K562 (cell line): ENCODE data around the gene SYTL2. TPM values are rescaled to one million over a fixed set of nuclear protein-coding genes. Genes with fewer than 3 reads are reported as not detected.

ENCODE experiments used
- ARID3A ChIP-seq: IDR thresholded peaks from 2 replicates; pipeline ENCODE4 v1.6.1; 2012; ENCODE audit warnings: low read depth, low read length, improper control_type of control experiment, borderline replicate concordance
- ATF7 ChIP-seq: fragments of 450-650 bp; IDR thresholded peaks from 2 replicates; pipeline ENCODE4 v1.7.1; 2014; ENCODE audit warnings: mild to moderate bottlenecking, moderate library complexity
- DPF2 ChIP-seq: fragments of 450-650 bp; IDR thresholded peaks from 2 replicates; pipeline ENCODE4 v1.6.1; 2016
- GABPA ChIP-seq: fragments of 200-800 bp; sonication (Bioruptor generic); conservative IDR thresholded peaks from 2 replicates; pipeline ENCODE4 v1.6.1; 2016; ENCODE audit warnings: low read depth, missing genetic modification characterization, missing compliant biosample characterization
- HMBOX1 ChIP-seq: sonication (generic); IDR thresholded peaks from 2 replicates; pipeline ENCODE4 v1.6.1; 2016
- HMG20B ChIP-seq: fragments of 250-450 bp; sonication (Bioruptor Pico); IDR thresholded peaks from 2 replicates; pipeline ENCODE4 v1.5.0; 2021; ENCODE audit warnings: mild to moderate bottlenecking
- JUND ChIP-seq, 2 experiments: IDR thresholded peaks; 2 replicates in 1 of 2; 3 replicates in 1 of 2; pipeline ENCODE4 v1.6.1; 2011; ENCODE audit warnings: borderline replicate concordance in 2 of 2, low read depth in 2 of 2, low read length in 2 of 2, improper control_type of control experiment in 1 of 2, missing biosample characterization in 1 of 2, missing genetic modification characterization in 1 of 2, missing genetic modification reagents in 1 of 2
- MTA3 ChIP-seq: fragments of 450-650 bp; formaldehyde crosslinking; IDR thresholded peaks from 2 replicates; pipeline ENCODE4 v1.6.1; 2017; ENCODE audit warnings: mild to moderate bottlenecking, borderline replicate concordance
- NFIC ChIP-seq: fragments of 450-650 bp; IDR thresholded peaks from 2 replicates; pipeline ENCODE4 v1.6.1; 2017; ENCODE audit warnings: mild to moderate bottlenecking, inconsistent platforms
- PYGO2 ChIP-seq: fragments of 450-650 bp; IDR thresholded peaks from 2 replicates; pipeline ENCODE4 v1.6.1; 2016; ENCODE audit warnings: mild to moderate bottlenecking, missing genetic modification characterization, moderate library complexity, missing compliant biosample characterization
- RFX7 ChIP-seq: fragments of 250-450 bp; sonication (Bioruptor Pico); IDR thresholded peaks from 2 replicates; pipeline ENCODE4 v1.5.1; 2021; ENCODE audit warnings: mild to moderate bottlenecking
- RNF2 ChIP-seq: sonication (generic); IDR thresholded peaks from 2 replicates; pipeline ENCODE4 v1.6.1; 2016
- RREB1 ChIP-seq: fragments of 250-450 bp; sonication (Bioruptor Pico); IDR thresholded peaks from 2 replicates; pipeline ENCODE4 v1.4.0; 2020
- SRSF1 ChIP-seq: fragments of 200-400 bp; formaldehyde crosslinking; IDR thresholded peaks from 2 replicates; pipeline ENCODE4 v1.6.1; 2017; ENCODE audit warnings: mild to moderate bottlenecking, low read depth, low read length, moderate library complexity
- SUPT5H ChIP-seq: fragments of 450-650 bp; IDR thresholded peaks from 2 replicates; pipeline ENCODE4 v1.6.1; 2016
- polyA plus RNA-seq, 8 experiments: library from polyadenylated mRNA; depleted of rRNA in 4 of 8; stranded (reverse) in 5 of 8; unstranded in 3 of 8; fragments of >200 nt; fragmentation: Nextera tagmentation in 2 of 8; fragmentation: Illumina TruSeq in 1 of 8; extraction: Ambion mirVana in 2 of 8; extraction: Trizol in 1 of 8; gene quantifications; 2 replicates each; pipeline versions ENCODE4 v1.2.1 to v1.2.3, GENCODE V29; 2011 to 2014; ENCODE audit warnings: inconsistent platforms in 1 of 8, missing spikeins in 1 of 8
- total RNA-seq, 7 experiments: library from RNA; depleted of rRNA in 6 of 7; stranded (reverse); fragments of >200 nt in 6 of 7; fragmentation: Illumina TruSeq in 2 of 7; extraction: Trizol in 2 of 7; gene quantifications; 2 replicates each; pipeline versions ENCODE4 v1.2.1 to v1.2.3, GENCODE V29; 2011 to 2021; ENCODE audit warnings: low replicate concordance in 1 of 7
- TF ChIP-seq, protein P1 (sequence below), 2 experiments: IDR thresholded peaks in 1 of 2; conservative IDR thresholded peaks in 1 of 2; 2 replicates each; pipeline ENCODE4 v1.6.1; 2016; ENCODE audit warnings: low read depth in 2 of 2, mild to moderate bottlenecking in 1 of 2, missing compliant biosample characterization in 1 of 2, missing genetic modification characterization in 1 of 2, moderate library complexity in 1 of 2

SYTL2 gene
- total and polyA plus RNA-seq, 9 of the 15 experiments (the other 6 are each of a cell fraction or from before 2014, with no cell fraction given) = 0.05 to 0.57 (median 0.35) TPM

GRCh38 chr11:85652786-85653447 lies 158.0 kb downstream of the SYTL2 start (continued):
- TF ChIP-seq PYGO2 (tag) = no peak
- no peak for TF ChIP-seq RFX7
- 0 out of 2 replicates have a peak, but pooled peaks have one; percentile 44 for TF ChIP-seq DPF2
- 0 out of 2 replicates have a peak, but pooled peaks have one; percentile 15 for TF ChIP-seq GABPA (tag)
- TF ChIP-seq RNF2 = no peak
- no peak for TF ChIP-seq SRSF1
- TF ChIP-seq ATF7 = no peak
- TF ChIP-seq MTA3 = no peak
- 0 out of 2 replicates have a peak, but pooled peaks have one; percentile 19 for TF ChIP-seq SUPT5H
- no peak for TF ChIP-seq JUND (IDR thresholded peaks at IDR 0.05; ENCODE audit: borderline replicate concordance, low read depth, low read length)
- TF ChIP-seq JUND (tag; IDR thresholded peaks at IDR 0.05; ENCODE audit: borderline replicate concordance, low read depth, low read length) = no peak
- TF ChIP-seq ARID3A = 0 out of 2 replicates have a peak, but pooled peaks have one; percentile 55
- TF ChIP-seq HMBOX1 = peak; percentile 53
- TF ChIP-seq NFIC = no peak
- TF ChIP-seq, protein P1, sequence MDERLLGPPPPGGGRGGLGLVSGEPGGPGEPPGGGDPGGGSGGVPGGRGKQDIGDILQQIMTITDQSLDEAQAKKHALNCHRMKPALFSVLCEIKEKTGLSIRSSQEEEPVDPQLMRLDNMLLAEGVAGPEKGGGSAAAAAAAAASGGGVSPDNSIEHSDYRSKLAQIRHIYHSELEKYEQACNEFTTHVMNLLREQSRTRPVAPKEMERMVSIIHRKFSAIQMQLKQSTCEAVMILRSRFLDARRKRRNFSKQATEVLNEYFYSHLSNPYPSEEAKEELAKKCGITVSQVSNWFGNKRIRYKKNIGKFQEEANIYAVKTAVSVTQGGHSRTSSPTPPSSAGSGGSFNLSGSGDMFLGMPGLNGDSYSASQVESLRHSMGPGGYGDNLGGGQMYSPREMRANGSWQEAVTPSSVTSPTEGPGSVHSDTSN (CRISPR knock-in tag; IDR thresholded peaks at IDR 0.05; ENCODE audit: low read depth) = no peak; the same call in 1 of the 2 replicates
- TF ChIP-seq, protein P1 (tag; conservative IDR thresholded peaks at IDR 0.05; ENCODE audit: low read depth) = peak; percentile 57
- no peak for TF ChIP-seq RREB1 (CRISPR knock-in tag)
- TF ChIP-seq HMG20B (CRISPR knock-in tag) = no peak
